Left renal cortex interstitium (tissue), 4 donors: ENCODE data around the gene CRACR2A. TPM values are rescaled to one million over a fixed set of nuclear protein-coding genes. Genes with fewer than 3 reads are reported as not detected.
A peak's percentile ranks its signal among the peaks of the same experiment; 100 is the strongest.

Experiments
- DNase-seq, 4 donors: peaks; one replicate each; pipeline ENCODE4 v3.0.0-alpha.2; 2013; ENCODE audit warnings: low read depth in 4 of 4, low spot score in 2 of 4, missing footprints in 1 of 4
- polyA plus RNA-seq, 4 donors: library from polyadenylated mRNA; unstranded; fragments of 120-200 nt; gene quantifications; one replicate each; pipeline ENCODE4 v1.2.1, GENCODE V29; 2013; ENCODE audit not compliant: insufficient read length in 4 of 4

Gene CRACR2A
- polyA plus RNA-seq, 4 donors = 1.4 to 1.8 (median 1.5) TPM

DNA sequence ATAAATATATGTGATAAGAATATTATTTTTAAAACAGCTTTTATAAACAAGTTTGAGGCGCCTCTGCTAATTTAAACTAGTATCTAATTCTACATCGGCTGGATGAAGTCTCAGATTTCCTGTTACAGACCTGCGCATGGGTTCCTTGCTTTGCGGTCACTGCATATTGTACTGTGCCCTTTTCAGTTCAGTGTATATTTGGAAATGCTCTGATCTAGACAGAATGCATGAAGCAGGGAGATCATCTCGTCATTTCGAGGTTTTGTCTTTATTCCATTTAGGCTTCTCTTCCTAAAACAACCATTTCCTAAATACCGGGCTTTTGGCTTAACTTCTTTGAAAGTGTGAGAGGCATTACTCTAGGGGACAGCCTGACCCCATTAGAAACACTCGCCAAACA is 25.6 kb downstream of the CRACR2A start:
- no peak for DNase-seq

- DNase-seq = no peak
These were observed 26.5 kb downstream of the CRACR2A start for GRCh38 chr12:3726456-3726855.

GRCh38 chr12:3725388-3726115 is 27.4 kb downstream of the CRACR2A start:
- no peak for DNase-seq

- DNase-seq = no peak
These were observed 28.7 kb downstream of the CRACR2A start for GRCh38 chr12:3723916-3724805.

GRCh38 chr12:3722368-3722767 is 30.5 kb downstream of the CRACR2A start:
- no peak for DNase-seq

DNA sequence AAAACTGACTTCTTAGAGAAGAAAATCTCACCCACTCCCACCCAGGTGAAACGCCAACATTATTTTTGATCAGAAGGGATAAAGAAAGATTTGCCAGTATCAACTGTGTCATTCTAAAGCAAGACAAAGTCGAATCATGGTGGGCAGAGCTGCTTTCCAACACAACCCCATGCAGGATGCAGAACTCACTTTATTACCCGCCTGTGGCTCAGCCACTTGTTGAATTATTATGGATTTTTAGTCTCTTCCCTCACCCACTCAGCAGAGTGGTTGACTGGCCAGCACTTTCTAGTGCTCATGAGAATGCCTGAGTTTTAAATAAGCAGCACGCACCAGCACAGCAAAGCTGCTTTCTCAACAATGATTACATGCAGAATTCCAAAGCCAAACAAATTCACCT is 32.1 kb downstream of the CRACR2A start:
- DNase-seq = no peak

GRCh38 chr12:3718100-3718499 is 34.8 kb downstream of the CRACR2A start:
- DNase-seq = no peak

- DNase-seq = no peak
These were observed 35.5 kb downstream of the CRACR2A start for GRCh38 chr12:3717283-3717898.

- DNase-seq = no peak
These were observed 36.9 kb downstream of the CRACR2A start for GRCh38 chr12:3715999-3716398.

DNA sequence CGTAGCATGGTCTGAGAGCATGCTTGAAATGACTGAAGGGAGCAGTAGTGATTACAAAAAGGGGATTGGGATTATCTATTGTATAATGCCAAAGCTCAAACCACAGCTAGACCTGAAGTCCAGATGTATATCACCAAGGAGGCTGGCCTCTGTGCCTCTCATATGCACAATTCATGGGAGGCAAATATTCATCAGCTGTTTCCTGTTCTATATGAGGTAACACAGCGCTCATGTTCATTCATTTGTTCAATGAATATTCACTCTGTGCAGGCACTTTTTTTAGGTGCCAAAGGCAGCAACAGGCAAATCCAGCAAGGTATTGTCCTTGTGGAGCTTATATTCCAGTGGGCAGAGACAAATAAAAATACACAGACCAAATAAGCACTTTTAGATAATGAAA is 39.0 kb downstream of the CRACR2A start:
- DNase-seq = no peak

GRCh38 chr12:3713483-3713882 is 39.4 kb downstream of the CRACR2A start:
- no peak for DNase-seq

GRCh38 chr12:3712209-3712992 is 40.5 kb downstream of the CRACR2A start:
- no peak for DNase-seq

DNA sequence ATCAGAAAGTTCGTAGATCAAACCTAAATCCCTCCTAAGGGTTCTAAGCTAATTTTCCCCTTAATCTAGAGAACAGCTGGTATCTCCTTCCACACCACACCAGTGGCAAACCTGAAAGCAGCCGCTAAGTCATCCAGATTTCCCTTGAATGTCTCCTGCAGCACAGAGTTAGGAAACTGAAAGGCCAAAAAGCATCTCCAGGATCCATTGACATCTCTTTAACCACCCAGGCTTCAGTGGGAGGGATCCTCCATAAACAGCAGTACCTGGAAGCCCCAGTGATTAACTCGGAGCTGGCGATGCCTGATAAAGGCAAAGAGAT is 47.6 kb downstream of the CRACR2A start:
- no peak for DNase-seq

DNA sequence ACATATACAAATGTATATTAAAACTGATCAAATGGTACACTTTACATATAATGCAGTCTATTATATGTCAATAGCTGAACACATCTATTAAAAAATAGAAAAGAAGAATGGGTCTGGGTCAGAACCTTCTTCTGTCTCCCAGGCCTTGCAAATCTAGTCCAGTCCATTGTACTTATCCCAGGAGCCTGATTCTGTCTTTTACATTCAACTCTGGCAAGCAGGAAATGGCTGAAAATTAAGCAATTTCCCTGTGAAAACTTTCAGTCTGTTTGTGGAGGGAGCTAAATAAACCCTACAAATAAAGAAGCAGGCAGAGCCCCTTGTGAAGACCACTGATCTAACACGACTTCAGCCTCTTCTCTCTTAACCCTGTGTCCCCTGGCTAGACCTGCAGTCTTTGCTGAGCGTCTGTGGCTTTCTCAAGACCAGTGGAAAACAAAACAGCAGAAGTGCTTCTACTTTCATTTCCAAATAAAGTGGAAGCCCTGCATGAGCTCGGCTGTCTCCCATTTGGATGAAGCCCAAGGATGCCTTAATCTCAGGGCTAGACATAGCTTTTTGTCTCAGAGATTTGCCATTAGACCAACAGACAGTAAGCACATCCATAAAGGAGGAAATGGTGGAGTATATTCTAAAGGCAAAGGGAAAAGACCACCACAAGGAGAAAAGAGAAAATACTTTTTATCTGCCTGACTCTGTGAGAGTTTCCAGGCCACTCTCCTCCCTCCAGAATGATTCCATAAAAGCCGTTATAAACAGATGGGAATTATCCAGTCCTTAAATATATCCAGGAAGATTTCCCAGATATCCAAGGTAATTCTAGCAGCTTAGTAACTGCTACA is 48.2 kb downstream of the CRACR2A start:
- DNase-seq = no peak

DNA sequence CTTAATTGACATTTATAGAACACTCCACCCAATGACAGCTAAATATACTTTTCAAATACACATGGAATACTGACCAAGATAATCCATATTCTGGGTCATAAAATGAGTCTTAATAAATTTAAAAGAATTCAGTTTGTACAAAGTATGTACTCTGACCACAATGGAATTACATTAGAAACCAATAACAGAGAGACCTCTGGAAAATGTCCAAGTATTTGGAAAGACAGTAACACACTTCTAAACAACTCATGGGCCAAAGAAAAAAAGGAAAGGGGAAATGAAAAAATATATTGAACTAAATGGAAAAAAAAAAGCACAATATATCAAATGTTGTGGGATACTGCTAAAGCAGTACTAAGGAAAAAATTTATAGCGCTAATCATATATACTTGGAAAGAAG is 52.0 kb downstream of the CRACR2A start:
- no peak for DNase-seq

GRCh38 chr12:3698218-3698974 is 54.5 kb downstream of the CRACR2A start:
- peak in 2 of 4 donors; percentile 14 to 41 for DNase-seq

DNA sequence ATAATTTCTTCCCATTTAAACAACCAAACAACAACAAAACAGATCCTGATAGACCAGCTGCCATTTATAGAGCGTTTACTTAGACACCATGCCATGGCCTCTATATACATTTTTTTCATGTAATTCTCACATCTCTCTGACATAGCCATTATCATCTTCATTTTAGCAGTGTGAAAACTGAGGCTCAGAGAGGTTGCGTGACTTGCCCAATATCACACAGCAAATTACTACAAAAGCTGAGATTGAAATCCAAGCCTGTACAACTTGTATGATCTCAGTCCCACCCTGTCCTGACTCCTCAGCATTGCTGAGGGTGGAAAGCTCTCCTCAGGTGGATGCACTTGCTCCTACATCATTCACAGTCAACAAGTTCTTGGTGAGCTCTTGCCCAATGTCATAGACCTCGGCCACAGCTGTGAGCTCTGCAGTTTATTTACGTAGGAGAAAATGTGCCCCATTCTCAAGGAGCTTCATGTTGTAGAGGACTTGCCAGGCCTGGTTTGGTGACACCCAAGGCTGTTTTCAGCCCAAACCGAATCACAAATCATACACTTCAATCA is 55.5 kb downstream of the CRACR2A start:
- no peak for DNase-seq

GRCh38 chr12:3694673-3695072 is 58.2 kb downstream of the CRACR2A start:
- no peak for DNase-seq
